HG02571 (cell line): Measurements from ENCODE around the gene PRDM5.
A peak's percentile ranks its signal among the peaks of the same experiment; 100 is the strongest.

Experiments
- ATAC-seq: cut with Tn5 transposase; IDR thresholded peaks from one replicate; pipeline ENCODE4 v1.9.1; 2021; ENCODE audit warnings: mild to moderate bottlenecking, moderate library complexity; ENCODE audit not compliant: unreplicated experiment

The PRDM5 gene

GRCh38 chr4:120826449-120826848 lies 96.1 kb downstream of the PRDM5 start:
- no peak for ATAC-seq

GRCh38 chr4:120824946-120825345 lies 97.6 kb downstream of the PRDM5 start:
- no peak for ATAC-seq

- ATAC-seq = no peak
Observed at GRCh38 chr4:120821977-120822376, 100.5 kb downstream of the PRDM5 start.

GRCh38 chr4:120821029-120821428 lies 101.5 kb downstream of the PRDM5 start:
- no peak for ATAC-seq

- ATAC-seq = no peak
Observed at GRCh38 chr4:120819805-120820437, 102.6 kb downstream of the PRDM5 start.

- ATAC-seq = no peak
Observed at GRCh38 chr4:120816296-120816965, 106.1 kb downstream of the PRDM5 start.

GRCh38 chr4:120815361-120815760 lies 107.2 kb downstream of the PRDM5 start:
- no peak for ATAC-seq

- no peak for ATAC-seq
Observed at GRCh38 chr4:120814886-120815285, 107.6 kb downstream of the PRDM5 start.

- ATAC-seq = no peak
Observed at GRCh38 chr4:120812216-120812615, 110.3 kb downstream of the PRDM5 start.

GRCh38 chr4:120809518-120809917 lies 113.0 kb downstream of the PRDM5 start:
- no peak for ATAC-seq

- ATAC-seq = no peak
Observed at GRCh38 chr4:120808475-120809141, 113.9 kb downstream of the PRDM5 start.

- no peak for ATAC-seq
Observed at GRCh38 chr4:120801137-120801758, 121.3 kb downstream of the PRDM5 start.

GRCh38 chr4:120798570-120798969 lies 124.0 kb downstream of the PRDM5 start:
- no peak for ATAC-seq

- no peak for ATAC-seq
Observed at GRCh38 chr4:120796271-120796670, 126.3 kb downstream of the PRDM5 start.

GRCh38 chr4:120785202-120785601 lies 137.3 kb downstream of the PRDM5 start:
- no peak for ATAC-seq

GRCh38 chr4:120777459-120777858 lies 145.1 kb downstream of the PRDM5 start:
- ATAC-seq = no peak

GRCh38 chr4:120775431-120775830 lies 147.1 kb downstream of the PRDM5 start:
- no peak for ATAC-seq

GRCh38 chr4:120773641-120774040 lies 148.9 kb downstream of the PRDM5 start:
- no peak for ATAC-seq

GRCh38 chr4:120771907-120772306 lies 150.6 kb downstream of the PRDM5 start:
- no peak for ATAC-seq

- no peak for ATAC-seq
Observed at GRCh38 chr4:120770897-120771296, 151.6 kb downstream of the PRDM5 start.

- no peak for ATAC-seq
Observed at GRCh38 chr4:120769227-120769626, 153.3 kb downstream of the PRDM5 start.

- ATAC-seq = peak; percentile 23
Observed at GRCh38 chr4:120765260-120765680, 157.3 kb downstream of the PRDM5 start.
